Spleen (tissue), 7 donors: ENCODE results near the gene SREBF1.

Source experiments
- POLR2A ChIP-seq, 3 donors: fragments of 450-650 bp; IDR thresholded peaks; one replicate each; pipeline ENCODE4 v1.5.1; 2017; ENCODE audit warnings: antibody characterized with exemption in 3 of 3, mild to moderate bottlenecking in 1 of 3
- TF ChIP-seq, protein P1 (sequence below), 11 experiments: fragments of 200-600 bp in 7 of 11; fragments of 450-650 bp in 4 of 11; sonication (generic) in 4 of 11; IDR thresholded peaks in 8 of 11; conservative IDR thresholded peaks in 3 of 11; 1 replicate in 7 of 11; 2 replicates in 4 of 11; pipeline versions ENCODE4 v1.4.0 to v1.8.0; 2016 to 2021; ENCODE audit warnings: antibody characterized with exemption in 11 of 11, inconsistent platforms in 4 of 11, mild to moderate bottlenecking in 1 of 11
- donor health status: DM: no; HTN: no; CAD: no; lungs with moderate emphysema.
- donor health status: DM: no; HTN: no; CAD: no.
- donor health status: DM: no; HTN: no; CAD: no.

DNA sequence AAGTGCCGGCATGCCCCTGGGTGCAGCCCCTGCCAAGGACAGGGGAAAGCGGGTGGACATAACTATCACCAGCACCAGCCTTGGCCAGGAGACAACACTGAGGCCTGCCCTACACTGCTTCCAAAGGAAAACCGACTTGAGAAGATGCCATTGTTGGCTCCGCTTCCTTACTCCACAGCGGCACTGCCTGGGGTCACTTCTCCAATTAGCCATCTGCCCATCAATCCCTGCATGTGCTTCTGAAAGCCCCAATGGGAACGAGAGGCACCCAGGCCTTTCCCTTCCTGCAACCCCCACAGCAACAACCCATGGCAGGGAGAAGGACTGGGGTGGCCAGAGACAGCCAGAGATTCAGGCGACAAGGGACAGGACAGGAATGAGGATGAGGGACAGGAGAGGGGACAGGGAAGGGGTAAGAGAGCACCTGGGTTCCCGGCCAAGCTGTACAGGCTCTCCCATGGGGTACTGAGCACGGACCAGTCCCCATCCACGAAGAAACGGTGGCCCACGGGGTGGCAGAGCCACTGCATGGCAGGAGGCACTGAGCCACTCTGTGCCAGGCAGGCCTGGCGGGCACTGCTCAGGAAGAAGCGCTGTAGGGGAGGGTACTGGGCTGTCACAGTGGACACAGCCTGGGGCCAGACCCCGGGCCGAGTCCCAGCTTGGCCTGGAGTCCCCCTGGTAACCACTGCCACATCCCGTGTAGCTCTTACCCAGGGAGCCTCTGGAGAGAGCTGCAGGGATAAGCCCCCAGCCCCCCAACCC, 21.2 kb downstream of the SREBF1 start:
- no peak for TF ChIP-seq POLR2A (IDR thresholded peaks at IDR 0.05)
- TF ChIP-seq, protein P1, sequence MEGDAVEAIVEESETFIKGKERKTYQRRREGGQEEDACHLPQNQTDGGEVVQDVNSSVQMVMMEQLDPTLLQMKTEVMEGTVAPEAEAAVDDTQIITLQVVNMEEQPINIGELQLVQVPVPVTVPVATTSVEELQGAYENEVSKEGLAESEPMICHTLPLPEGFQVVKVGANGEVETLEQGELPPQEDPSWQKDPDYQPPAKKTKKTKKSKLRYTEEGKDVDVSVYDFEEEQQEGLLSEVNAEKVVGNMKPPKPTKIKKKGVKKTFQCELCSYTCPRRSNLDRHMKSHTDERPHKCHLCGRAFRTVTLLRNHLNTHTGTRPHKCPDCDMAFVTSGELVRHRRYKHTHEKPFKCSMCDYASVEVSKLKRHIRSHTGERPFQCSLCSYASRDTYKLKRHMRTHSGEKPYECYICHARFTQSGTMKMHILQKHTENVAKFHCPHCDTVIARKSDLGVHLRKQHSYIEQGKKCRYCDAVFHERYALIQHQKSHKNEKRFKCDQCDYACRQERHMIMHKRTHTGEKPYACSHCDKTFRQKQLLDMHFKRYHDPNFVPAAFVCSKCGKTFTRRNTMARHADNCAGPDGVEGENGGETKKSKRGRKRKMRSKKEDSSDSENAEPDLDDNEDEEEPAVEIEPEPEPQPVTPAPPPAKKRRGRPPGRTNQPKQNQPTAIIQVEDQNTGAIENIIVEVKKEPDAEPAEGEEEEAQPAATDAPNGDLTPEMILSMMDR (IDR thresholded peaks at IDR 0.05 in 8 of 11, conservative IDR thresholded peaks at IDR 0.05 in 3 of 11) = no peak
